ENCODE data around the gene TSPAN11. TPM values are rescaled to one million over a fixed set of nuclear protein-coding genes. Genes with fewer than 3 reads are reported as not detected.

TSPAN11 gene
- total RNA-seq, 2 experiments from 2014 or later, result not detected

DNA sequence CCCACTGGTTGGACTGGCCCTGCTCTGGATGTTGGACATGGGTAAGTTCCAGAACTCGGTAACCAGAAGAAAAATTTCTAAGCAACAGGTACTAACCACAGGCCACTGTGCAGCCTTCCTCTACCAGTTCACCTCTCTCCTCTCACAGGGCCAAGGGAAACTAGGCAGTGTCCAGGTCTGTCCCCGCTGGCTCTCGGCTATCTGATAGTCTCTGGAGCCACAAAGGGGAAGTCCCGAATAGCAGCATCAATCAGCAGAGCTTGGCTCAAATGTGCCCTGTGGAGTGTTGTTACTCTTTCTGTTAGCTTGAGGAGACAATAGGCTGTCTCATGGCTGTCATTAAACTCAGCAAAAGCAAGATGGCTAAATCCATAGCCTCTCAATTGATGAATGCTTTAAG is 73.2 kb downstream of the TSPAN11 start:
- Mint-ChIP-seq H3K9me3 (no peaks in the 10 kb centered on the region), H3K27ac (no peak overlapping the region), H3K36me3 (no peaks in the 10 kb centered on the region), H3K27me3 (no peaks in the 10 kb centered on the region), H3K4me3 (no peak overlapping the region), H3K4me1 (no peaks in the 10 kb centered on the region)
- DNase-seq (no peak), ATAC-seq (ENCODE audit: low read depth) (no peak)
- POLR2A ChIA-PET, result no interaction called here

DNA sequence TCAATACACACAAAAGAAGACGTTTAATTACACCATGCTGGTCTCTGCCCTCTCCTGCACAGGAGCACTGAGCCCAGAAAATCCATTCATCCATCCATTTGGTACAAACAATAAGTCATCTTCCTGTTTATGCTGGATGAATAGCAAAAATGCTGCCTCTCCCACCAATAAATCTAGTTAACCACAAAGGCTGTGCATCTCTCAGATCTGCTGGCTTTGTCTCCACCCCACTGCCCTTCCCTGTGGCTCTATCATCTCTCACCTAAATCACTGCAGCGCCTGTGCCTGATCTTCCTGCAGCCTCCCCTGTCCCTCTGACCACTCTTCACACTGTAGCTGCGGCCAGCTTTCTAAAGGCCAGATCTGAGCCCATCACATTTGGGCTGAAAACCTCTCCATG is 74.2 kb downstream of the TSPAN11 start:
- DNase-seq (no peak), ATAC-seq (ENCODE audit: low read depth) (no peak)
- Mint-ChIP-seq H3K9me3 (no peaks in the 10 kb centered on the region), H3K4me1 (no peaks in the 10 kb centered on the region), H3K27me3 (no peaks in the 10 kb centered on the region), H3K36me3 (no peaks in the 10 kb centered on the region), H3K4me3 (no peak overlapping the region), H3K27ac (no peak overlapping the region)
- POLR2A ChIA-PET, result no interaction called here

DNA sequence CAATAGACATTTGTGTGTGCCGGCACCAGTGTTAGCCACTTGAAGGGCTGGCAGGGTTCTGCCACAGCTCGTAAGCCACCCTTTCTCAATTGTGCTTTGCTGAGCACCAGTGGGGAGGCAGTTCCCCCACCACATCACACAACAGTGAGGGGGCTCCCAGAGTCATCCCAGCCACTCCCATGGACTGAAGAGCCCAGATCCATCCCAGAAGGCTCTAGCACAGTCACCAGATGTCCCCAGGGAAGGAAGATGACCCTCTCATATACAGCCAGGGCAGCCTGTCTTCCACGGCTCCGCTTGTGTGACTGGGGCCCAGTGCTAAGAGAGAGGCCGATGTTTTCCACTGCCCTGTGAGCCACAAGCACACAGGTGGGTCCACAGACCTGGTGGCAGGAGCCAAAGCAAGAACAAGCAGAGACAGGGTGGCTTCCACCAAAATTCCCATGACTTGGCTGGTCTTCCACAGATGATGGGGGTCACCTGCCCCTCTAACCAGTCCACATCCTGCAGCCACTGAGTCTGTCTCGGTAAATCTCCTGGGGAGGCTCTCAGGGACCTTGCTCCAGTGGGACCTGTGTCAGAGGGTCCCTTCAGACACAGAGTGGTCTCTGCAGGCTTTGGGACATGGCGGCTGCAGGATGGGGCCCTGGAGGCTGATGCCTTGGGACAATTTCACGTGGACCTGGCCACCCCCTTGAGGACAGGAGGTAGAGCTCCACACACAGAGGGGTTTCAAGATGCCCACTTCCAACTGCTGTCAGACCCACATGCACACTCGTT is 75.2 kb downstream of the TSPAN11 start:
- H3K36me3 Mint-ChIP-seq, result no peaks in the 10 kb centered on the region

DNA sequence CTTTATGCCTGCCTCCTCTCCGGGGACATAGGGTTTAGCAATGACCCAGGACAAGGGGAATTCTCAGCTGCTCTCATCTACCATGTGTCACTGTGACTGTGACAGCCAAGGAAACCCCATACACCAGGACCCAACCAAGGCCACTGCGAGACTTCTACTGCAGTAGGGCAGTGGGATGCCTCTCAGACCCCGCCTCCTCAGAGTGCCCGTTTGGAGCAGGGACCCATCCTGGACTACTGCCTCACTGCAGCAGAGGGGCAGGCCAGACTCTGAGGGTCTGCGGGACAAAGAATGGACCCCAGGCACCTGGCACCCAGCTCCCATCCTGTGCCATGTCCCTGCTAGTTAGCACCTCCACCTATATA is 75.8 kb downstream of the TSPAN11 start:
- H3K4me1 Mint-ChIP-seq, result no peaks in the 10 kb centered on the region
- no peaks in the 10 kb centered on the region for H3K9me3 Mint-ChIP-seq
- POLR2A ChIA-PET, result no interaction called here
- no peak overlapping the region for H3K4me3 Mint-ChIP-seq
- no peaks in the 10 kb centered on the region for H3K36me3 Mint-ChIP-seq
- no peaks in the 10 kb centered on the region for H3K27me3 Mint-ChIP-seq
- DNase-seq, result no peak
- H3K27ac Mint-ChIP-seq, result no peak overlapping the region
- no peak for ATAC-seq (ENCODE audit: low read depth)

More for the DNA sequence above, 75.2 kb downstream of the TSPAN11 start:
- H3K27ac Mint-ChIP-seq, result no peak overlapping the region
- POLR2A ChIA-PET, result no interaction called here
- ATAC-seq (ENCODE audit: low read depth) (no peak), DNase-seq (no peak)
- no peaks in the 10 kb centered on the region for H3K4me1 Mint-ChIP-seq
- H3K27me3 Mint-ChIP-seq, result no peaks in the 10 kb centered on the region
- H3K4me3 Mint-ChIP-seq, result no peak overlapping the region
- H3K9me3 Mint-ChIP-seq, result no peaks in the 10 kb centered on the region

DNA sequence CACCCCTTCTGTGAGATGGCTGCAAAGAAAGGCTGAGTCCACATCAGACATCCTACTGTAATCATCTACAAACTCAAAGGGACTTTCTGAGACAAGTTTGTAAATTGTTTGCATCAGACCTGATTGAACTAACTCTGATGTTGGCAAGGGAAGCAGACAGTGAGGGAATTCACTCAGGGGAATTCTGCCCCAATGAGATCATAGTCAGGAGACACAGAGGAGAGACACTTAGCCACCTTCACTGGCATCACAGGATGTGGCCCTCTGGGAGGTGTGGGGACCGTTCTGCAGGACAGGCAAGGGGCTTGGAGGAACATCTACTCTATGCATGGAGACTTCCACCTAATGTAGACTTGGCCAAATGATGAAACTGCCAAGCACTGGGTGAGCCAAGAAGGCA is 76.5 kb downstream of the TSPAN11 start:
- H3K36me3 Mint-ChIP-seq, result no peaks in the 10 kb centered on the region
- ATAC-seq (ENCODE audit: low read depth) (no peak), DNase-seq (no peak)
- no peak overlapping the region for H3K27ac Mint-ChIP-seq
- H3K4me3 Mint-ChIP-seq, result no peak overlapping the region
- no peaks in the 10 kb centered on the region for H3K4me1 Mint-ChIP-seq
- POLR2A ChIA-PET, result no interaction called here
- H3K27me3 Mint-ChIP-seq, result no peaks in the 10 kb centered on the region
- H3K9me3 Mint-ChIP-seq, result no peaks in the 10 kb centered on the region

DNA sequence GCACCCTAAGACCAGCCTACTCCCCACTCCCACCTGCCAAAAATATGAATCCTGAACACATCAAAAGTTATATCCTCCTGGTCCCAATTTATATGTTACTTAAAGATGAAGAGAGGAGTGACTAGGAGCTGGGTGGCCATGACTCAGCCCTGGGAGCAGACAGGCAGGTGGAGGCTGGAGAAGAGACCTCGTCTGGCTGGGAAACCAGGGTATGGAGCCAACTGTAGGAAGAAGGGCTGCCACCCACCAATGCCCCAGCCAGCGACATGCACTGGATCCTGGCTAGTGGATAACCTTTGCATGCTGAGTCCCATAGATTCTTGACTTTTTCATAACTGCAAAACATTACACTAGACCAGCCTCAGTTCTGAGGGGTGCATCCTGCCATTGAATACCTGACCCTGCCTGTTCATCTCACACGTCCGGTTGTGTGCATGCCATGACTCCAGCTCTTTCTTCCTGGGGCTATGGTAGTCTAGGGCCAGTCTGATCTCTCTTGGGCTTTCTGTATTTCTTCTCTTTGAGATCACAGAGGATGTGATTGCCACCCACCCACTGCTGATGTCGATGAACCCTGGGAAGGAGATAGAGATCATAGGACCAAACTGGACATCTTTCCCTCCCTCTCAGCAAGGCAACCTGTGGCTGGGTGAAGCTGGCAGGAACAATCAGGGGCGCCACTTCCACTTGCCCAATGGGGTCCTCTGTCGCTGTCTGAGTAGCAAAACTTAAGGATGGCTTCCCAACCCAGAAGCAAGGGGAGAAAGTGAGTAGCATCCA is 77.5 kb downstream of the TSPAN11 start:
- no peak for ATAC-seq (ENCODE audit: low read depth)
- H3K27me3 Mint-ChIP-seq, result no peaks in the 10 kb centered on the region

DNA sequence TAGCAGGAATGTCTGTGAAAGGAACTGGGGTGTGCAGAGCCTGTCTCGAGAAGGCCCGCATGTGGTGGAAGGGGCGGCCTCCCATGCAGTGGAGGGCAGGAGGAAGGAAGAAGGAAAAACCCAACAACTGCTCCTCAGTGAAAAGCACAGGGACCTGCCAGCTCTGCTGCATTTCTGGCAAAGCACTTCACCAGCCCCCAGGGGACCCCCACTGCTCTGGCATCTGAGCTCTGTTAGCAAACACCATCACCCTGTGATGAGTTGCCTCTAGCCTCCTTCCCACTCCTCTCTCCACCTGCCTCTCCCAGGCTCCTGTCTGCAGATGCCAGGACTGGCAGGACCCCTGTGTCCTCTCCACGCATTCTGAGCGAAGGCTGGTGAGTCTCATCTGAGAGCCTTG is 78.1 kb downstream of the TSPAN11 start:
- no peak overlapping the region for H3K27ac Mint-ChIP-seq
- H3K36me3 Mint-ChIP-seq, result no peaks in the 10 kb centered on the region
- DNase-seq, result no peak
- POLR2A ChIA-PET, result no interaction called here
- H3K4me3 Mint-ChIP-seq, result no peak overlapping the region
- H3K4me1 Mint-ChIP-seq, result no peaks in the 10 kb centered on the region
- ATAC-seq (ENCODE audit: low read depth), result no peak
- H3K27me3 Mint-ChIP-seq, result no peaks in the 10 kb centered on the region
- H3K9me3 Mint-ChIP-seq, result no peaks in the 10 kb centered on the region

More for the DNA sequence above, 77.5 kb downstream of the TSPAN11 start:
- DNase-seq, result no peak
- POLR2A ChIA-PET, result no interaction called here
- Mint-ChIP-seq H3K9me3 (no peaks in the 10 kb centered on the region), H3K27ac (no peak overlapping the region), H3K4me3 (no peak overlapping the region), H3K36me3 (no peaks in the 10 kb centered on the region), H3K4me1 (no peaks in the 10 kb centered on the region)

DNA sequence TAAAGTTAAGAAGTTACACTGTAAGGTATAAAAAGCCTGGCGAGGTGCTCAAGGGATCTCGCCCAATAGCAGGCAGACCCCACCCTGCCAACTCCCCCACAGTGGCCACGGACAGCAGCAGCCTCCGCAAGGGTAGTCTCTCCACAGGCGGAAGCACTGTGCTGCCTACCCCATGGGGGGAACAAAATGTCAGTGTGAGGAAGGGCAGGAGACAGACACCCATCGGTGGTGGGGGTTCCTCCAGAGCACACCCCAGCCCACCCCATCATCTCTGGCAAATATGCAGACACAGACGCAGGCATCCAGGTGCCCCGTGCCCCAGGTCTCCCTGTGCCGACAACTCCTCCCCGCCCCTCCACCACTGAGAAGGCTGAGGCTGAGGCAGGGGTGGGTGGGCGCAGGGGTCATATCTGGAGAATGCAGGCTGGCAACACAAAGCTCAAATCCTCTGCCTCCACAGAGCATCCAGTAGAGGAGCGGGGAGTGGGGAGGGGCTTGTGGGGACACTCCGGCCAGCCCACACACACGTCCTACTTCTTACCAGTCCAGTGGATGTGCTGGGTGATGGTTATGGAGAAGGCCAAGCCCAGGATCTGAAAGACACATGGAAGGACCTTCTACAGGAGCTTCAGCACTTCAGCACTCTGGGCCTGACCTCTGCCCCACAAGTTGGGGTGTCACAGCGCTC is 78.9 kb downstream of the TSPAN11 start:
- H3K4me1 Mint-ChIP-seq, result no peaks in the 10 kb centered on the region

DNA sequence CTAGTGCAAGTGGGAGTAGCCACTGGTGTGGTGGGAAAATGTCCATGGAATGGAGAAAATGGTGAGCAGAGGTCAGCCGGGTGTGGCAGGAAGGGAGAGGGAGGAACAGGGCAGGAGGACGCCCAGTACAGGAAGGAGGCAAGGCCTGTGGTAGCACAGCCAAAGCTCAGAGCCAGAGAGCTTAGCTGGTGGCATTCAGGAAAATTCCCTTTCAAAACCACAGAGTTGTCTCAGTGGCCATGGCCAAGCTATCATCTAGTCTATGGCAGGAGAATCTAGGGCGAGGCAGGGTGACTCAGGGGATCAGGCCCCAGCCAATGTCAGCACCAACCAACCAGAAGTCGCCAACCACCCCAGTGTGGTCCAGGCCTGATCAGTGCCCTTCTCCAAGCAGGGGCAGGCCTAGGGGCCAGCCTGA is 79.4 kb downstream of the TSPAN11 start:
- H3K4me3 Mint-ChIP-seq, result no peak overlapping the region
- DNase-seq (no peak), ATAC-seq (ENCODE audit: low read depth) (no peak)
- no peaks in the 10 kb centered on the region for H3K9me3 Mint-ChIP-seq
- no peaks in the 10 kb centered on the region for H3K27me3 Mint-ChIP-seq
- no peak overlapping the region for H3K27ac Mint-ChIP-seq
- H3K4me1 Mint-ChIP-seq, result no peaks in the 10 kb centered on the region
- POLR2A ChIA-PET, result no interaction called here
- H3K36me3 Mint-ChIP-seq, result no peaks in the 10 kb centered on the region

More for the DNA sequence above, 78.9 kb downstream of the TSPAN11 start:
- Mint-ChIP-seq H3K36me3 (no peaks in the 10 kb centered on the region), H3K9me3 (no peaks in the 10 kb centered on the region), H3K27ac (no peak overlapping the region), H3K4me3 (no peak overlapping the region), H3K27me3 (no peaks in the 10 kb centered on the region)
- ATAC-seq (ENCODE audit: low read depth), result no peak
- POLR2A ChIA-PET, result no interaction called here
- no peak for DNase-seq

DNA sequence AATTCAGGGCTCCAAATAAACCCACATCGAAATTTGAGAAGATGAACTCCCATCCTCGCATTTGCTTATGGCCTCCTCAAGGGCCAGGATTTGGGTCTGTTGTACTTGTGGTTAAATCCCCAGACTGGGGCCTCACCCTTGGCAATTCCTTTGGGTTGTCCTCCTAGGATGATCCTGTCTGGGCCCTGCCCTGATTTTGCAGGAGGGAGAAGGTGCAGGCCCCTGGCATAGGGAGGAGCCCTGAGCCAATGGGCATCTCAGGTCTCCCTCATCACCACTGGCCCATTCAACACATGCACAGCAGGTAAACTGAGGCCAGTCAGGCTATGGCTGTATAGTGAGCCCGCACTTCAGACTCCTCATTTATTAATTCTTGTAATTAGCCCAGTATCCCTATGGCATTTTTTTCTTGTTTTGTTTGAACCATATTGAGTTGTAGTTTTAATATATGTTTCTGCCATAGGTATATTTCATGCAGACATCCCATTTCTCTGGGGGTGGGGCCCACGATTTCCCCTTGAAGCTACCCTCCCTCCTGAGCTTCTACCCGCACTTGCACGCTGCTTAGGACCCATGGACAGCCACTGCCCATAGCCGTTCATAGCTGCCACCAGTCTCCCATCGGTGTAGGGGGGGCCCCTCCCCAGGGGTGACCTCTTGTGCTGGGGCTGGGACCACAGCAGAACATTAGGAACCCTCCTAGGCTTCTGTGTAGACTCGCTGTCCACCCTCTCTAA is 80.0 kb downstream of the TSPAN11 start:
- Mint-ChIP-seq H3K4me3 (no peak overlapping the region), H3K4me1 (no peaks in the 10 kb centered on the region), H3K9me3 (no peaks in the 10 kb centered on the region), H3K27me3 (no peaks in the 10 kb centered on the region), H3K36me3 (no peaks in the 10 kb centered on the region), H3K27ac (no peak overlapping the region)
- POLR2A ChIA-PET, result no interaction called here
- DNase-seq, result no peak
- no peak for ATAC-seq (ENCODE audit: low read depth)

DNA sequence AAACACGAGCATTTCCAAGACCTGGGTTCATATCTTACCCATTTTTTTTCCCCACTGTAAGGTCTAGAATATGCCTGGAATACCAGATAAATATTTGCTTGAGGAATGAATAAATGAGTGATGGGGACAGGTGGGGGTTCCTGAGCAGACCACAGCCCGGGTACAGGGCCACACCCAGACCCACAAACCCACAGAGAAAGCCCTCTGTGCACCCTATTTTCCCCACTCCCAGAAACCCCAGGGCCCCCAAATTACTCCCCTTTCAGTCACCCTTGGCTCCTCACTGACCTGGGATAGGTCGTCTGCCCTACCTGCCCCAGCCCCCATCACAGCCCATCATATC is 80.6 kb downstream of the TSPAN11 start:
- H3K27me3 Mint-ChIP-seq, result peaks cover 2% of the 10 kb centered on the region
- H3K36me3 Mint-ChIP-seq, result no peaks in the 10 kb centered on the region
- H3K9me3 Mint-ChIP-seq, result no peaks in the 10 kb centered on the region
- ATAC-seq (ENCODE audit: low read depth) (no peak), DNase-seq (no peak)
- POLR2A ChIA-PET, result no interaction called here
- no peaks in the 10 kb centered on the region for H3K4me1 Mint-ChIP-seq
- no peak overlapping the region for H3K4me3 Mint-ChIP-seq
- no peak overlapping the region for H3K27ac Mint-ChIP-seq

DNA sequence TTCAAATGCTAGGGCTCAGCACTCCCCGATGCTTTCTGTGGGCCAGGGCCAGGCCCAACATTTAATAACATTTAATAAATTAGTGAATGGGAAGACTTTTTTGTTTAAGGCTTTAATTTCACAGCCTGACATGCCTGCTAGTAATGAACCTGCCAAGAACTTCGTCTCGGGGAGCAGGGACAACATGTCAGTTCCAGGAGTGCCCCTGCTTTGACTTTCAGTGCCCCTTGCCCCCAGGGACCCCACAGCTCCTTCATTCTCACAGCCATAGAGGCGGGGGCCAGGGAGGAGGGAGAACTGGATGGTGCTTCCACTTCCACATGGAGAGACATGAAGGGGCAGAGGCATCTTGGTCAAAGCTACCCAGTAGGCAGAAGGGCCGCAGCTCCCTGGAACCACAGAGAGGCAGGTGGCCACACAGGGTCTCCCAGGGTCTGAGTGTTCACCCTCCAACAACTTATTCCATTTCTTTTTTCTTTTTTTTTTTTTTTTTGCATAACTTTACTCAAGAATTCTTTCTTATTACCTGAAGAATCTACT is 81.2 kb downstream of the TSPAN11 start:
- no peak overlapping the region for H3K27ac Mint-ChIP-seq
- no peaks in the 10 kb centered on the region for H3K9me3 Mint-ChIP-seq
- ATAC-seq (ENCODE audit: low read depth), result no peak
- H3K4me3 Mint-ChIP-seq, result no peak overlapping the region
- no peaks in the 10 kb centered on the region for H3K36me3 Mint-ChIP-seq
- DNase-seq, result no peak
- POLR2A ChIA-PET, result no interaction called here
- H3K27me3 Mint-ChIP-seq, result peaks cover 4% of the 10 kb centered on the region
- no peaks in the 10 kb centered on the region for H3K4me1 Mint-ChIP-seq

DNA sequence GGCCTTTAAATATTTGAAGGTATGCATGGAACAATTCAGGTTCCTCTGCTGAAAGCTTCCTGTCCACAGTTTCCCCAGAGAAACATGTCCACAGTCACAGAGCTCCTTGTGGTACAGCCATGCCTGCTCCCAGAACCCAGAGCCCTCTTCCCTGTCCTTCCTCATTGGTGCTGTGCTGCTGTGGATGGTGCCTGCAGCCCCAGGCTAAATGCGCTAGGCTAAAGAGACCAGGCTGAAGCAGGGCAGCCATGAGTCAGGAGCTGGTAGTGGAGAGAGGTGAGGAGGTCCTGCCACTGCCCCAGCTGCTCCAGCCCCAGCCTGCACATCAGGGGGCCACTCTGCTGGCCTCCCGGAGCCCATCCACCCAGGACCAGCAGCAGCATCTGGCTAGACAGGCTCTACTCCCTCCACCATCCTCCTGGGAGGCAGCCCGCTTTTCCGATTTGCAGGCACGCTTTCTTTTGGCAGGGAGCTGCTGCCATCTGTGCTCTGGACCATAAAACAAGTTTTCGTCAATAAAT is 81.8 kb downstream of the TSPAN11 start:
- no peak overlapping the region for H3K4me3 Mint-ChIP-seq
- no peaks in the 10 kb centered on the region for H3K36me3 Mint-ChIP-seq

More for the DNA sequence above, 81.8 kb downstream of the TSPAN11 start:
- Mint-ChIP-seq H3K4me1 (no peaks in the 10 kb centered on the region), H3K27ac (no peak overlapping the region), H3K9me3 (no peaks in the 10 kb centered on the region), H3K27me3 (peaks cover 5% of the 10 kb centered on the region)
- DNase-seq (no peak), ATAC-seq (ENCODE audit: low read depth) (no peak)
- POLR2A ChIA-PET, result no interaction called here
